Stomach (tissue), 4 donors: ENCODE data around the gene POLD4.

Source experiments
- EP300 ChIP-seq: sonication (generic); formaldehyde crosslinking; IDR thresholded peaks from one replicate; pipeline ENCODE4 v1.6.1; 2017; ENCODE audit warnings: antibody characterized with exemption
- POLR2A ChIP-seq, 4 donors: fragments of 450-650 bp; IDR thresholded peaks; one replicate each; pipeline ENCODE4 v1.6.1; 2016; ENCODE audit warnings: antibody characterized with exemption in 4 of 4, control low read depth in 2 of 4, mild to moderate bottlenecking in 1 of 4, moderate library complexity in 1 of 4
- POLR2AphosphoS5 ChIP-seq, 3 donors: sonication (generic); formaldehyde crosslinking; IDR thresholded peaks; one replicate each; pipeline ENCODE4 v1.6.1; 2016; ENCODE audit warnings: antibody characterized with exemption in 3 of 3
- TF ChIP-seq, protein P1 (sequence below), 7 experiments: fragments of 450-650 bp in 4 of 7; fragments of 200-600 bp in 3 of 7; sonication (generic) in 3 of 7; IDR thresholded peaks; one replicate each; pipeline ENCODE4 v1.5.1; 2016 to 2019; ENCODE audit warnings: antibody characterized with exemption in 7 of 7, control low read depth in 2 of 7, mild to moderate bottlenecking in 1 of 7

DNA sequence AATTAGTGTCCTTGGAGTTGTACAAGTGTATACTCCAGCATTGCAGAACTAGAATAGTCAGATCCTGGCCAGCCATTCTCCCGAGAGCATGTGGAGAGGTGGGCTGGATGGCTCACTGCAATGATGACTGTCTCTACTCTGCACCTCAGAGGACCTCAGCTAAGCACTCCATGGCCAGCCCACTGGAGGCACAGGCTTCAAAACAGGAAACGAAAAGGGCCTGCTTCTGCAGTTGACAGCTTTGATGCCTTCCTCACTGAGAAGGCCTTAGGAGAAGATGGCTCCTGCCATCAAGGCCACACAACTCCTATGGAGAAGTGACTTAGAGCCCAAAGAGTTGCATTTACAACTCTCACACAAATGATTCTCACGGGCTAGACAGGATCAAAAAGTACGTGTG lies 9.1 kb downstream of the POLD4 start:
- TF ChIP-seq, protein P1, sequence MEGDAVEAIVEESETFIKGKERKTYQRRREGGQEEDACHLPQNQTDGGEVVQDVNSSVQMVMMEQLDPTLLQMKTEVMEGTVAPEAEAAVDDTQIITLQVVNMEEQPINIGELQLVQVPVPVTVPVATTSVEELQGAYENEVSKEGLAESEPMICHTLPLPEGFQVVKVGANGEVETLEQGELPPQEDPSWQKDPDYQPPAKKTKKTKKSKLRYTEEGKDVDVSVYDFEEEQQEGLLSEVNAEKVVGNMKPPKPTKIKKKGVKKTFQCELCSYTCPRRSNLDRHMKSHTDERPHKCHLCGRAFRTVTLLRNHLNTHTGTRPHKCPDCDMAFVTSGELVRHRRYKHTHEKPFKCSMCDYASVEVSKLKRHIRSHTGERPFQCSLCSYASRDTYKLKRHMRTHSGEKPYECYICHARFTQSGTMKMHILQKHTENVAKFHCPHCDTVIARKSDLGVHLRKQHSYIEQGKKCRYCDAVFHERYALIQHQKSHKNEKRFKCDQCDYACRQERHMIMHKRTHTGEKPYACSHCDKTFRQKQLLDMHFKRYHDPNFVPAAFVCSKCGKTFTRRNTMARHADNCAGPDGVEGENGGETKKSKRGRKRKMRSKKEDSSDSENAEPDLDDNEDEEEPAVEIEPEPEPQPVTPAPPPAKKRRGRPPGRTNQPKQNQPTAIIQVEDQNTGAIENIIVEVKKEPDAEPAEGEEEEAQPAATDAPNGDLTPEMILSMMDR (IDR thresholded peaks at IDR 0.05), result no peak
- TF ChIP-seq EP300, result no peak
- TF ChIP-seq POLR2AphosphoS5 (IDR thresholded peaks at IDR 0.05), result no peak
- TF ChIP-seq POLR2A (IDR thresholded peaks at IDR 0.05), result no peak
